Stimulated activated CD4-positive, alpha-beta T cell treated with anti-CD3 and anti-CD28 coated beads, Interleukin-2, amount 100 ng/mL, for 24 hours (primary cell): ENCODE data around the gene FLAD1.

Source experiments
- DNase-seq, 2 donors: peaks; one replicate each; pipeline ENCODE4 v3.0.0-alpha.2; 2020

The FLAD1 gene

GRCh38 chr1:155018617-155019348 is 35.6 kb downstream of the FLAD1 start:
- no peak for DNase-seq

- no peak for DNase-seq
Observed at GRCh38 chr1:155019377-155020245, 36.5 kb downstream of the FLAD1 start.

GRCh38 chr1:155022136-155022926 is 39.2 kb downstream of the FLAD1 start:
- DNase-seq, result no peak

- no peak for DNase-seq
Observed at GRCh38 chr1:155022927-155023236, 39.7 kb downstream of the FLAD1 start.

- DNase-seq, result no peak
Observed at GRCh38 chr1:155023627-155024026, 40.5 kb downstream of the FLAD1 start.

GRCh38 chr1:155024315-155024714 is 41.2 kb downstream of the FLAD1 start:
- no peak for DNase-seq

GRCh38 chr1:155026154-155026553 is 43.0 kb downstream of the FLAD1 start:
- DNase-seq, result no peak

- DNase-seq, result no peak
Observed at GRCh38 chr1:155026588-155026987, 43.4 kb downstream of the FLAD1 start.

- no peak for DNase-seq
Observed at GRCh38 chr1:155029513-155030242, 46.5 kb downstream of the FLAD1 start.

- no peak for DNase-seq
Observed at GRCh38 chr1:155030243-155030795, 47.2 kb downstream of the FLAD1 start.

- no peak for DNase-seq
Observed at GRCh38 chr1:155030899-155031298, 47.8 kb downstream of the FLAD1 start.

GRCh38 chr1:155032886-155033285 is 49.7 kb downstream of the FLAD1 start:
- DNase-seq, result no peak

- no peak for DNase-seq
Observed at GRCh38 chr1:155033524-155033923, 50.4 kb downstream of the FLAD1 start, which contains the start of the genes DCST1 and DCST2. DCST1 (plus strand) TSS chr1:155033824; CDS start chr1:155034037, 213 bp downstream. DCST2 (minus strand) TSS chr1:155033781; CDS start chr1:155033701, 80 bp downstream.

GRCh38 chr1:155034318-155035208 is 51.4 kb downstream of the FLAD1 start:
- no peak for DNase-seq

GRCh38 chr1:155035936-155036335 is 52.8 kb downstream of the FLAD1 start:
- DNase-seq, result no peak

GRCh38 chr1:155037043-155037442 is 53.9 kb downstream of the FLAD1 start:
- DNase-seq, result no peak

- no peak for DNase-seq
Observed at GRCh38 chr1:155037851-155038441, 54.8 kb downstream of the FLAD1 start.

- DNase-seq, result no peak
Observed at GRCh38 chr1:155038602-155039307, 55.6 kb downstream of the FLAD1 start.

GRCh38 chr1:155039308-155039669 is 56.1 kb downstream of the FLAD1 start:
- no peak for DNase-seq
